HepG2 (cell line): Measurements from ENCODE around the gene STOM. TPM values are rescaled to one million over a fixed set of nuclear protein-coding genes. Genes with fewer than 3 reads are reported as not detected.

ENCODE experiments used
- GABPA ChIP-seq, 2 experiments: IDR thresholded peaks; 2 replicates each; pipeline ENCODE4 v1.6.1; 2011 to 2016; ENCODE audit warnings: low read depth in 2 of 2, low read length in 1 of 2, missing biosample characterization in 1 of 2, missing genetic modification characterization in 1 of 2
- HOXD1 ChIP-seq: sonication (generic); formaldehyde crosslinking; IDR thresholded peaks from 2 replicates; pipeline ENCODE4 v1.5.0; 2020; ENCODE audit warnings: missing genetic modification reagents
- NFKB2 ChIP-seq: sonication (generic); formaldehyde crosslinking; IDR thresholded peaks from 2 replicates; pipeline ENCODE4 v1.4.0; 2020; ENCODE audit warnings: missing genetic modification reagents, borderline replicate concordance
- NFKBIZ ChIP-seq: IDR thresholded peaks from 2 replicates; pipeline ENCODE4 v1.6.1; 2018; ENCODE audit warnings: missing genetic modification reagents, missing compliant biosample characterization
- SMAD9 ChIP-seq: sonication (generic); formaldehyde crosslinking; IDR thresholded peaks from 2 replicates; pipeline ENCODE4 v1.5.1; 2020; ENCODE audit warnings: mild to moderate bottlenecking, missing genetic modification reagents
- ZMYM2 ChIP-seq: sonication (generic); formaldehyde crosslinking; IDR thresholded peaks from 2 replicates; pipeline ENCODE4 v1.8.0; 2022; ENCODE audit warnings: mild to moderate bottlenecking, missing genetic modification reagents
- ZNF674 ChIP-seq: sonication (generic); formaldehyde crosslinking; IDR thresholded peaks from 2 replicates; pipeline ENCODE4 v1.5.0; 2020; ENCODE audit warnings: low read depth, mild to moderate bottlenecking, missing genetic modification reagents
- ZNF749 ChIP-seq: sonication (generic); formaldehyde crosslinking; IDR thresholded peaks from 2 replicates; pipeline ENCODE4 v1.8.0; 2022; ENCODE audit warnings: mild to moderate bottlenecking, missing genetic modification reagents, moderate library complexity, borderline replicate concordance
- polyA plus RNA-seq, 8 experiments: library from polyadenylated mRNA; depleted of rRNA in 3 of 8; stranded (reverse) in 7 of 8; unstranded in 1 of 8; fragments of >200 nt; fragmentation: Illumina TruSeq in 4 of 8; extraction: Trizol in 4 of 8; gene quantifications; 2 replicates each; pipeline versions ENCODE4 v1.2.1 to v1.2.3, GENCODE V29; 2011 to 2016; ENCODE audit warnings: low read depth in 4 of 8, missing spikeins in 1 of 8, mixed read lengths in 1 of 8; ENCODE audit not compliant: insufficient read depth in 1 of 8
- total RNA-seq, 5 experiments: library from RNA; depleted of rRNA; stranded (reverse); fragments of >200 nt; fragmentation: Illumina TruSeq; extraction: Trizol; gene quantifications; 2 replicates each; pipeline ENCODE4 v1.2.3, GENCODE V29; 2016; ENCODE audit warnings: low read depth in 1 of 5
- TF ChIP-seq, protein P1 (sequence below): sonication (generic); formaldehyde crosslinking; IDR thresholded peaks from 2 replicates; pipeline ENCODE4 v1.5.0; 2020; ENCODE audit warnings: mild to moderate bottlenecking, missing genetic modification reagents, borderline replicate concordance
- TF ChIP-seq, protein P2 (sequence below): sonication (generic); formaldehyde crosslinking; IDR thresholded peaks from 2 replicates; pipeline ENCODE4 v1.4.0; 2020; ENCODE audit warnings: missing genetic modification reagents
- TF ChIP-seq, protein P3 (sequence below): IDR thresholded peaks from 2 replicates; pipeline ENCODE4 v1.6.1; 2016; ENCODE audit warnings: low read depth, control low read depth
- TF ChIP-seq, protein P4 (sequence below): sonication (generic); formaldehyde crosslinking; IDR thresholded peaks from 2 replicates; pipeline ENCODE4 v1.5.0; 2020; ENCODE audit warnings: mild to moderate bottlenecking, missing genetic modification reagents
- TF ChIP-seq, protein P5 (sequence below): sonication (generic); formaldehyde crosslinking; conservative IDR thresholded peaks from 2 replicates; pipeline ENCODE4 v1.4.0; 2020; ENCODE audit warnings: mild to moderate bottlenecking, missing genetic modification reagents, moderate library complexity
- TF ChIP-seq, protein P6 (sequence below): sonication (generic); formaldehyde crosslinking; IDR thresholded peaks from 2 replicates; pipeline ENCODE4 v1.4.0; 2020; ENCODE audit warnings: missing genetic modification reagents

STOM gene
- total and polyA plus RNA-seq, 2 of the 13 experiments (the other 11 are each of a cell fraction or from before 2014, with no cell fraction given) = 43.6 to 165 TPM

DNA sequence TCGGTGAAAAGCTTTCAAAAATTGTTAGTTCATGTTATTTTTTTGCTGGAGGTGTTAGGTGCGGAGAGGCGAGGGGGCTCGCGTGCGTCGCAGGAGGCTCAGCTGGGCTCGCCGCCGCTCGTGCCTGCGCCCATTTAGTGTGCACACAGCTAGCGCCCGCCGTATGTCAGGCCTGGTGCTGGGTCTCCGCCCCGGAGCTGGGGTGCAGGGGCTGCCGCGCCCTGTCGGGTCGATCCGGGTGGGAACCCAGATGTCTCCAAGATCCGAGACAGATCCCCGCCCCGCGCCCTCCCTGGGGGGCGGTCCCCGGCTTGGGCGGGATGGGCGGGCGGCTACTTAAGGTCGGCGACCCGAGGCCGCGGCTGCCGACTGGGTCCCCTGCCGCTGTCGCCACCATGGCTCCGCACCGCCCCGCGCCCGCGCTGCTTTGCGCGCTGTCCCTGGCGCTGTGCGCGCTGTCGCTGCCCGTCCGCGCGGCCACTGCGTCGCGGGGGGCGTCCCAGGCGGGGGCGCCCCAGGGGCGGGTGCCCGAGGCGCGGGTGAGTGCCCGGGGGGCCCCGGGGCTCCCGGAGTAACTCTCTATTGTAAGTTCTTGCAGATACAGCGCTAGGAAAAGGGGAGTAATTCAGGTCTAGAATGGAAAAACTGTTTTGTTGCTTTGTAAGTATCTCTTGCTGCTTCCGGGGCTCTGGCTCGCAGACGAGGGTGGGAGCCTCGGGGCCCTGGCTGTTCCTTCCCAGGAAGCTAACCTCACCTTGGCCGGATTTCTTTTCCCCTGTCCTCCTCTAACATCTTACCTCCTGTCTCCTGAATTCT is 70.4 kb downstream of the STOM start (continued):
- TF ChIP-seq, protein P1, sequence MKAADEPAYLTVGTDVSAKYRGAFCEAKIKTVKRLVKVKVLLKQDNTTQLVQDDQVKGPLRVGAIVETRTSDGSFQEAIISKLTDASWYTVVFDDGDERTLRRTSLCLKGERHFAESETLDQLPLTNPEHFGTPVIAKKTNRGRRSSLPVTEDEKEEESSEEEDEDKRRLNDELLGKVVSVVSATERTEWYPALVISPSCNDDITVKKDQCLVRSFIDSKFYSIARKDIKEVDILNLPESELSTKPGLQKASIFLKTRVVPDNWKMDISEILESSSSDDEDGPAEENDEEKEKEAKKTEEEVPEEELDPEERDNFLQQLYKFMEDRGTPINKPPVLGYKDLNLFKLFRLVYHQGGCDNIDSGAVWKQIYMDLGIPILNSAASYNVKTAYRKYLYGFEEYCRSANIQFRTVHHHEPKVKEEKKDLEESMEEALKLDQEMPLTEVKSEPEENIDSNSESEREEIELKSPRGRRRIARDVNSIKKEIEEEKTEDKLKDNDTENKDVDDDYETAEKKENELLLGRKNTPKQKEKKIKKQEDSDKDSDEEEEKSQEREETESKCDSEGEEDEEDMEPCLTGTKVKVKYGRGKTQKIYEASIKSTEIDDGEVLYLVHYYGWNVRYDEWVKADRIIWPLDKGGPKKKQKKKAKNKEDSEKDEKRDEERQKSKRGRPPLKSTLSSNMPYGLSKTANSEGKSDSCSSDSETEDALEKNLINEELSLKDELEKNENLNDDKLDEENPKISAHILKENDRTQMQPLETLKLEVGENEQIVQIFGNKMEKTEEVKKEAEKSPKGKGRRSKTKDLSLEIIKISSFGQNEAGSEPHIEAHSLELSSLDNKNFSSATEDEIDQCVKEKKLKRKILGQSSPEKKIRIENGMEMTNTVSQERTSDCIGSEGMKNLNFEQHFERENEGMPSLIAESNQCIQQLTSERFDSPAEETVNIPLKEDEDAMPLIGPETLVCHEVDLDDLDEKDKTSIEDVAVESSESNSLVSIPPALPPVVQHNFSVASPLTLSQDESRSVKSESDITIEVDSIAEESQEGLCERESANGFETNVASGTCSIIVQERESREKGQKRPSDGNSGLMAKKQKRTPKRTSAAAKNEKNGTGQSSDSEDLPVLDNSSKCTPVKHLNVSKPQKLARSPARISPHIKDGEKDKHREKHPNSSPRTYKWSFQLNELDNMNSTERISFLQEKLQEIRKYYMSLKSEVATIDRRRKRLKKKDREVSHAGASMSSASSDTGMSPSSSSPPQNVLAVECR = peak; percentile 70; the same call in 1 of the 2 replicates
- TF ChIP-seq ZNF749 (CRISPR knock-in tag) = 0 out of 2 replicates have a peak, but pooled peaks have one; percentile 31
- TF ChIP-seq ZMYM2 = peak; percentile 17
- TF ChIP-seq ZNF674 = no peak
- TF ChIP-seq GABPA (IDR thresholded peaks at IDR 0.05; ENCODE audit: low read depth, low read length) = no peak
- TF ChIP-seq GABPA (CRISPR knock-in tag; IDR thresholded peaks at IDR 0.05; ENCODE audit: low read depth) = no peak
- TF ChIP-seq, protein P2, sequence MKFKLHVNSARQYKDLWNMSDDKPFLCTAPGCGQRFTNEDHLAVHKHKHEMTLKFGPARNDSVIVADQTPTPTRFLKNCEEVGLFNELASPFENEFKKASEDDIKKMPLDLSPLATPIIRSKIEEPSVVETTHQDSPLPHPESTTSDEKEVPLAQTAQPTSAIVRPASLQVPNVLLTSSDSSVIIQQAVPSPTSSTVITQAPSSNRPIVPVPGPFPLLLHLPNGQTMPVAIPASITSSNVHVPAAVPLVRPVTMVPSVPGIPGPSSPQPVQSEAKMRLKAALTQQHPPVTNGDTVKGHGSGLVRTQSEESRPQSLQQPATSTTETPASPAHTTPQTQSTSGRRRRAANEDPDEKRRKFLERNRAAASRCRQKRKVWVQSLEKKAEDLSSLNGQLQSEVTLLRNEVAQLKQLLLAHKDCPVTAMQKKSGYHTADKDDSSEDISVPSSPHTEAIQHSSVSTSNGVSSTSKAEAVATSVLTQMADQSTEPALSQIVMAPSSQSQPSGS (CRISPR knock-in tag) = peak; percentile 28; the same call in 1 of the 2 replicates
- TF ChIP-seq, protein P3, sequence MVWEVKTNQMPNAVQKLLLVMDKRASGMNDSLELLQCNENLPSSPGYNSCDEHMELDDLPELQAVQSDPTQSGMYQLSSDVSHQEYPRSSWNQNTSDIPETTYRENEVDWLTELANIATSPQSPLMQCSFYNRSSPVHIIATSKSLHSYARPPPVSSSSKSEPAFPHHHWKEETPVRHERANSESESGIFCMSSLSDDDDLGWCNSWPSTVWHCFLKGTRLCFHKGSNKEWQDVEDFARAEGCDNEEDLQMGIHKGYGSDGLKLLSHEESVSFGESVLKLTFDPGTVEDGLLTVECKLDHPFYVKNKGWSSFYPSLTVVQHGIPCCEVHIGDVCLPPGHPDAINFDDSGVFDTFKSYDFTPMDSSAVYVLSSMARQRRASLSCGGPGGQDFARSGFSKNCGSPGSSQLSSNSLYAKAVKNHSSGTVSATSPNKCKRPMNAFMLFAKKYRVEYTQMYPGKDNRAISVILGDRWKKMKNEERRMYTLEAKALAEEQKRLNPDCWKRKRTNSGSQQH (CRISPR knock-in tag) = no peak
- TF ChIP-seq HOXD1 (CRISPR knock-in tag) = peak; percentile 26; the same call in 1 of the 2 replicates
- TF ChIP-seq, protein P4, sequence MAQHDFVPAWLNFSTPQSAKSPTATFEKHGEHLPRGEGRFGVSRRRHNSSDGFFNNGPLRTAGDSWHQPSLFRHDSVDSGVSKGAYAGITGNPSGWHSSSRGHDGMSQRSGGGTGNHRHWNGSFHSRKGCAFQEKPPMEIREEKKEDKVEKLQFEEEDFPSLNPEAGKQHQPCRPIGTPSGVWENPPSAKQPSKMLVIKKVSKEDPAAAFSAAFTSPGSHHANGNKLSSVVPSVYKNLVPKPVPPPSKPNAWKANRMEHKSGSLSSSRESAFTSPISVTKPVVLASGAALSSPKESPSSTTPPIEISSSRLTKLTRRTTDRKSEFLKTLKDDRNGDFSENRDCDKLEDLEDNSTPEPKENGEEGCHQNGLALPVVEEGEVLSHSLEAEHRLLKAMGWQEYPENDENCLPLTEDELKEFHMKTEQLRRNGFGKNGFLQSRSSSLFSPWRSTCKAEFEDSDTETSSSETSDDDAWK = no peak
- TF ChIP-seq, protein P5, sequence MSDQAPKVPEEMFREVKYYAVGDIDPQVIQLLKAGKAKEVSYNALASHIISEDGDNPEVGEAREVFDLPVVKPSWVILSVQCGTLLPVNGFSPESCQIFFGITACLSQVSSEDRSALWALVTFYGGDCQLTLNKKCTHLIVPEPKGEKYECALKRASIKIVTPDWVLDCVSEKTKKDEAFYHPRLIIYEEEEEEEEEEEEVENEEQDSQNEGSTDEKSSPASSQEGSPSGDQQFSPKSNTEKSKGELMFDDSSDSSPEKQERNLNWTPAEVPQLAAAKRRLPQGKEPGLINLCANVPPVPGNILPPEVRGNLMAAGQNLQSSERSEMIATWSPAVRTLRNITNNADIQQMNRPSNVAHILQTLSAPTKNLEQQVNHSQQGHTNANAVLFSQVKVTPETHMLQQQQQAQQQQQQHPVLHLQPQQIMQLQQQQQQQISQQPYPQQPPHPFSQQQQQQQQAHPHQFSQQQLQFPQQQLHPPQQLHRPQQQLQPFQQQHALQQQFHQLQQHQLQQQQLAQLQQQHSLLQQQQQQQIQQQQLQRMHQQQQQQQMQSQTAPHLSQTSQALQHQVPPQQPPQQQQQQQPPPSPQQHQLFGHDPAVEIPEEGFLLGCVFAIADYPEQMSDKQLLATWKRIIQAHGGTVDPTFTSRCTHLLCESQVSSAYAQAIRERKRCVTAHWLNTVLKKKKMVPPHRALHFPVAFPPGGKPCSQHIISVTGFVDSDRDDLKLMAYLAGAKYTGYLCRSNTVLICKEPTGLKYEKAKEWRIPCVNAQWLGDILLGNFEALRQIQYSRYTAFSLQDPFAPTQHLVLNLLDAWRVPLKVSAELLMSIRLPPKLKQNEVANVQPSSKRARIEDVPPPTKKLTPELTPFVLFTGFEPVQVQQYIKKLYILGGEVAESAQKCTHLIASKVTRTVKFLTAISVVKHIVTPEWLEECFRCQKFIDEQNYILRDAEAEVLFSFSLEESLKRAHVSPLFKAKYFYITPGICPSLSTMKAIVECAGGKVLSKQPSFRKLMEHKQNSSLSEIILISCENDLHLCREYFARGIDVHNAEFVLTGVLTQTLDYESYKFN (CRISPR knock-in tag) = peak; percentile 6; the same call in 1 of the 2 replicates
- TF ChIP-seq SMAD9 (CRISPR knock-in tag) = no peak
- TF ChIP-seq NFKB2 (CRISPR knock-in tag) = peak; percentile 41; the same call in 1 of the 2 replicates
- TF ChIP-seq, protein P6, sequence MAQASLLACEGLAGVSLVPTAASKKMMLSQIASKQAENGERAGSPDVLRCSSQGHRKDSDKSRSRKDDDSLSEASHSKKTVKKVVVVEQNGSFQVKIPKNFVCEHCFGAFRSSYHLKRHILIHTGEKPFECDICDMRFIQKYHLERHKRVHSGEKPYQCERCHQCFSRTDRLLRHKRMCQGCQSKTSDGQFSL (CRISPR knock-in tag) = peak; percentile 52; the same call in 1 of the 2 replicates
- TF ChIP-seq NFKBIZ = no peak
